Endothelial cell of umbilical vein (primary cell): ENCODE results near the gene LRRN1. TPM values are rescaled to one million over a fixed set of nuclear protein-coding genes. Genes with fewer than 3 reads are reported as not detected.

Source experiments
- BruUV-seq: library from RNA; stranded (reverse); fragments of 400-500 nt; replicated peaks from 2 replicates; lab custom pipeline; 2021; lab: Mats Ljungman, UMichigan
- CTCF ChIA-PET: fragments of 300-600, 350-600 bp; sonication (Branson Sonifier 250); formaldehyde crosslinking; loops from one replicate; lab custom pipeline; 2021; ENCODE audit warnings: antibody characterized with exemption, inconsistent platforms; lab: Charles Lee
- POLR2A ChIA-PET: fragments of 300-600, 350-600 bp; sonication (Branson Sonifier 250); formaldehyde crosslinking; loops from one replicate; lab custom pipeline; 2021; ENCODE audit warnings: antibody characterized with exemption, inconsistent platforms; lab: Charles Lee
- DNase-seq: peaks from one replicate; pipeline ENCODE4 v3.0.0-alpha.2; 2011; ENCODE audit warnings: low read depth, low spot score
- FAIRE-seq: peaks from 2 replicates; lab custom pipeline; 2011; peaks lifted over from hg19 to GRCh38; lab: Jason Lieb, UNC
- H2AFZ ChIP-seq: 2 replicates; pipeline ENCODE4 v1.6.0; 2012; ENCODE audit warnings: low read depth, low read length, control low read depth, inconsistent platforms
- H3K27ac ChIP-seq: 2 replicates; pipeline ENCODE4 v1.5.1; 2011; ENCODE audit warnings: low read depth, mild to moderate bottlenecking, control low read depth, low read length, moderate library complexity; ENCODE audit not compliant: insufficient read depth
- H3K27me3 ChIP-seq, 2 experiments: 2 replicates each; pipeline versions ENCODE4 v1.6.0 to v1.6.1; 2011; ENCODE audit warnings: low read length in 2 of 2, mixed read lengths in 1 of 2; ENCODE audit not compliant: control insufficient read depth in 2 of 2, insufficient read depth in 2 of 2
- H3K36me3 ChIP-seq, 2 experiments: 2 replicates in 1 of 2; 3 replicates in 1 of 2; pipeline ENCODE4 v1.5.1; 2011; ENCODE audit warnings: low read length in 2 of 2, mild to moderate bottlenecking in 1 of 2, moderate library complexity in 1 of 2; ENCODE audit not compliant: control insufficient read depth in 2 of 2, insufficient read depth in 2 of 2; ENCODE audit errors: extremely low read depth in 1 of 2
- H3K4me1 ChIP-seq: 3 replicates; pipeline ENCODE4 v1.5.1; 2011; ENCODE audit warnings: mild to moderate bottlenecking, low read length; ENCODE audit not compliant: control insufficient read depth, insufficient read depth; ENCODE audit errors: extremely low read depth
- H3K4me2 ChIP-seq: 2 replicates; pipeline ENCODE4 v1.6.1; 2011; ENCODE audit warnings: low read length, control low read depth, mixed read lengths; ENCODE audit not compliant: insufficient read depth
- H3K4me3 ChIP-seq, 3 experiments: fragments of 200-600 bp in 1 of 3; sonication (generic), shearing (Covaris generic) in 1 of 3; replicated peaks in 1 of 3; 2 replicates each; pipeline ENCODE4 v1.5.1; 2011 to 2016; ENCODE audit warnings: control low read depth in 3 of 3, low read length in 3 of 3, mild to moderate bottlenecking in 2 of 3, inconsistent platforms in 1 of 3, low read depth in 1 of 3, moderate library complexity in 1 of 3; ENCODE audit not compliant: insufficient read depth in 1 of 3
- H3K79me2 ChIP-seq: 2 replicates; pipeline ENCODE4 v1.6.0; 2012; ENCODE audit warnings: low read length, inconsistent platforms; ENCODE audit not compliant: control insufficient read depth, insufficient read depth
- H3K9ac ChIP-seq: replicated peaks from 2 replicates; pipeline ENCODE3; 2011; ENCODE audit warnings: low read length, control low read depth; ENCODE audit not compliant: insufficient read depth; ENCODE audit errors: extremely low read depth
- H3K9me1 ChIP-seq: replicated peaks from 3 replicates; pipeline ENCODE4 v1.6.0; 2011; ENCODE audit warnings: mild to moderate bottlenecking, low read length; ENCODE audit not compliant: control insufficient read depth, insufficient read depth; ENCODE audit errors: extremely low read depth
- H3K9me3 ChIP-seq: replicated peaks from 2 replicates; pipeline ENCODE4 v1.5.1; 2012; ENCODE audit warnings: low read length, inconsistent platforms; ENCODE audit not compliant: control insufficient read depth, insufficient read depth
- H4K20me1 ChIP-seq: replicated peaks from 2 replicates; pipeline ENCODE3; 2011; ENCODE audit warnings: mild to moderate bottlenecking, low read length; ENCODE audit not compliant: control insufficient read depth, insufficient read depth; ENCODE audit errors: extremely low read depth
- CTCF ChIP-seq, 2 donors: IDR thresholded peaks; 1 replicate in 1 of 2; 2 replicates in 1 of 2; pipeline ENCODE4 v1.5.1; 2011; ENCODE audit warnings: low read length in 2 of 2, mild to moderate bottlenecking in 2 of 2, moderate library complexity in 2 of 2, control low read depth in 1 of 2, inconsistent platforms in 1 of 2, low read depth in 1 of 2; ENCODE audit not compliant: insufficient read depth in 1 of 2; ENCODE audit errors: extremely low read depth in 1 of 2
- EZH2 ChIP-seq: IDR thresholded peaks from 2 replicates; pipeline ENCODE4 v1.6.1; 2012; ENCODE audit warnings: borderline replicate concordance, low read depth, mild to moderate bottlenecking, moderate library complexity, low read length, inconsistent platforms; ENCODE audit not compliant: severe bottlenecking
- FOS ChIP-seq: IDR thresholded peaks from 2 replicates; pipeline ENCODE4 v1.6.1; 2011; ENCODE audit warnings: mild to moderate bottlenecking, low read length, moderate library complexity, borderline replicate concordance; ENCODE audit not compliant: insufficient read depth
- GATA2 ChIP-seq: IDR thresholded peaks from 2 replicates; pipeline ENCODE4 v1.7.0; 2011; ENCODE audit warnings: low read depth, mild to moderate bottlenecking, moderate library complexity, mixed read lengths, low read length; ENCODE audit not compliant: insufficient read length, insufficient read depth
- JUN ChIP-seq: IDR thresholded peaks from 2 replicates; pipeline ENCODE4 v1.6.1; 2011; ENCODE audit warnings: borderline replicate concordance, low read depth; ENCODE audit not compliant: insufficient read length, insufficient read depth
- MYC ChIP-seq: IDR thresholded peaks from one replicate; pipeline ENCODE4 v1.6.1; 2011; ENCODE audit warnings: mild to moderate bottlenecking, low read depth, low read length
- POLR2A ChIP-seq: IDR thresholded peaks from 2 replicates; pipeline ENCODE4 v1.6.1; 2012; ENCODE audit warnings: low read depth, mild to moderate bottlenecking, control low read depth, low read length
- POLR2AphosphoS5 ChIP-seq: IDR thresholded peaks from 2 replicates; pipeline ENCODE4 v1.6.1; 2012; ENCODE audit warnings: low read depth, mild to moderate bottlenecking, control low read depth, low read length, moderate library complexity; ENCODE audit not compliant: insufficient read depth
- dilution Hi-C: fragments of 300-500 bp; cut with MboI; formaldehyde crosslinking; loops from one replicate; pipeline ENCODE4 v1.15.0; 2019; ENCODE audit warnings: low sequenced_read_pairs; ENCODE audit not compliant: extremely low pct_ligation_motif_present
- intact Hi-C: fragments of 100-400 bp; cut with micrococcal nuclease; formaldehyde crosslinking; loops from one replicate; pipeline ENCODE4 v1.10.0; 2022
- polyA plus RNA-seq, 4 experiments: library from polyadenylated mRNA; depleted of rRNA in 3 of 4; stranded (reverse) in 3 of 4; unstranded in 1 of 4; fragments of >200 nt; gene quantifications; 2 replicates each; pipeline versions ENCODE4 v1.2.1 to v1.2.3, GENCODE V29; 2011 to 2012; ENCODE audit warnings: missing spikeins in 1 of 4
- total RNA-seq: library from RNA; stranded (reverse); gene quantifications from 2 replicates; pipeline ENCODE4 v1.2.3, GENCODE V29; 2021
- TF ChIP-seq, protein P1 (sequence below): IDR thresholded peaks from 2 replicates; pipeline ENCODE4 v1.6.1; 2011; ENCODE audit not compliant: insufficient read depth, insufficient read length

Gene LRRN1
- total and polyA plus RNA-seq, 2 donors (not counting 3 experiments of a cell fraction or from before 2014, with no cell fraction given) = 0.04 TPM; not detected in 1

DNA sequence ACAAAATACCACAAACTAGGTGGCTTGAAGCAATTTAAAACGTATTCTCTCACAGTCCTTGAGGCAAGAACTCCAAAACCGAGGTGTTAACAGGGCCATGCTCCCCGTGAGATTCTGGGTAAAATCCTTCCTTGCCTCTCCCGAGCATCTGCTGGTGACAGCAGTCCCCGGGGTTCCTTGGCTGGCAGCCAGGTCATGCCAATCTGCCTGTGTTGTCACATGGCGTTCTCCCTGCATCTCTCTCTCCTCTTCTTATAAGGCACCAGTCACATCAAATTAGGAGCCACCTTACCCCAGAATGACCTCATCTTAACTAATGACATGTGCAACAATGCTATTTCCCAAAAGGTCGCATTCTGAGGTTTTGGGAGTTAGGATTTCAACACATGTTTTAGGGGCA, 26.3 kb upstream of the LRRN1 start:
- TF ChIP-seq POLR2A = no peak
- TF ChIP-seq GATA2 = no peak
- TF ChIP-seq POLR2AphosphoS5 = no peak
- no peak for TF ChIP-seq CTCF (IDR thresholded peaks at IDR 0.05; ENCODE audit: extremely low read depth in 1 of 2, insufficient read depth in 1 of 2, low read depth in 1 of 2, low read length in 2 of 2)
- TF ChIP-seq EZH2 = no peak
- no peak for TF ChIP-seq FOS
- TF ChIP-seq, protein P1, sequence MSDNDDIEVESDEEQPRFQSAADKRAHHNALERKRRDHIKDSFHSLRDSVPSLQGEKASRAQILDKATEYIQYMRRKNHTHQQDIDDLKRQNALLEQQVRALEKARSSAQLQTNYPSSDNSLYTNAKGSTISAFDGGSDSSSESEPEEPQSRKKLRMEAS = no peak
- TF ChIP-seq JUN = no peak
- TF ChIP-seq MYC = no peak
- H3K9me3 ChIP-seq = peaks cover 4% of the 10 kb centered on the region
- DNase-seq (no peak), FAIRE-seq (no peak)
- no peak overlapping the region for H3K9ac ChIP-seq
- no peaks in the 10 kb centered on the region for H4K20me1 ChIP-seq
- H3K27ac ChIP-seq = no peak overlapping the region
- no peak overlapping the region for H3K4me3 ChIP-seq
- H3K79me2 ChIP-seq = no peaks in the 10 kb centered on the region
- H2AFZ ChIP-seq = no peak overlapping the region
- no peaks in the 10 kb centered on the region for H3K36me3 ChIP-seq
- ChIA-PET POLR2A (no interaction called here), CTCF (no interaction called here)
- no peaks in the 10 kb centered on the region for H3K27me3 ChIP-seq
- H3K9me1 ChIP-seq = no peaks in the 10 kb centered on the region
- dilution Hi-C loops (no loop called here), intact Hi-C loops (no loop called here)
- H3K4me2 ChIP-seq = no peak overlapping the region
- no TSS peak for BruUV-seq
- no peaks in the 10 kb centered on the region for H3K4me1 ChIP-seq
